Breast epithelium (tissue), 4 donors: Measurements from ENCODE around the gene METRNL. TPM values are rescaled to one million over a fixed set of nuclear protein-coding genes. Genes with fewer than 3 reads are reported as not detected.
"Not testable (repeated sequence)": the region's sequence is repeated elsewhere in the genome, so short reads cannot be mapped to it uniquely, and the experiment has no call there.

Experiments
- DNase-seq, 2 donors: peaks; one replicate each; pipeline ENCODE4 v3.0.0-alpha.2; 2019; ENCODE audit warnings: low spot score in 2 of 2
- H3K27ac ChIP-seq, 2 donors: fragments of 200-600 bp; sonication (generic) in 1 of 2; one replicate each; pipeline ENCODE4 v1.5.1; 2016 to 2019; ENCODE audit warnings: mild to moderate bottlenecking in 1 of 2
- H3K27me3 ChIP-seq, 2 donors: fragments of 200-600 bp; sonication (generic) in 1 of 2; one replicate each; pipeline versions ENCODE4 v1.5.1 to v1.6.0; 2017 to 2019; ENCODE audit warnings: control low read depth in 1 of 2, mild to moderate bottlenecking in 1 of 2
- H3K36me3 ChIP-seq: fragments of 200-600 bp; one replicate; pipeline ENCODE4 v1.5.1; 2019
- H3K4me1 ChIP-seq, 2 donors: fragments of 200-600 bp; sonication (generic); one replicate each; pipeline ENCODE4 v1.5.1; 2016 to 2019; ENCODE audit warnings: control low read depth in 1 of 2
- H3K4me3 ChIP-seq, 3 donors: fragments of 200-600 bp; sonication (generic); 1 replicate in 2 of 3; 2 replicates in 1 of 3; pipeline ENCODE4 v1.5.1; 2016 to 2019; ENCODE audit warnings: mild to moderate bottlenecking in 3 of 3, moderate library complexity in 2 of 3
- H3K9me3 ChIP-seq, 2 donors: fragments of 200-600 bp; sonication (generic) in 1 of 2; one replicate each; pipeline ENCODE4 v1.5.1; 2016 to 2019; ENCODE audit warnings: control low read depth in 1 of 2
- POLR2A ChIP-seq: fragments of 450-650 bp; IDR thresholded peaks from one replicate; pipeline ENCODE4 v1.6.1; 2016; ENCODE audit warnings: antibody characterized with exemption, mild to moderate bottlenecking, moderate library complexity
- POLR2AphosphoS5 ChIP-seq, 3 donors: sonication (generic); formaldehyde crosslinking; IDR thresholded peaks; one replicate each; pipeline ENCODE4 v1.6.1; 2017; ENCODE audit warnings: antibody characterized with exemption in 3 of 3
- intact Hi-C: fragments of 100-400 bp; cut with DNase I; formaldehyde crosslinking; loops from one replicate; pipeline ENCODE4 v1.15.1; 2023; ENCODE audit warnings: low total_unique reads
- total RNA-seq, 3 donors: library from RNA; depleted of rRNA; stranded (reverse); fragments of >200 nt; gene quantifications; one replicate each; pipeline ENCODE4 v1.1.0, GENCODE V29; 2016
- TF ChIP-seq, protein P1 (sequence below), 3 donors: fragments of 450-650 bp; IDR thresholded peaks; one replicate each; pipeline ENCODE4 v1.5.1; 2016 to 2017; ENCODE audit warnings: antibody characterized with exemption in 3 of 3, mild to moderate bottlenecking in 3 of 3, moderate library complexity in 3 of 3

METRNL gene
- total RNA-seq, 3 donors from 2014 or later = 41.6 to 102 (median 54.1) TPM

DNA sequence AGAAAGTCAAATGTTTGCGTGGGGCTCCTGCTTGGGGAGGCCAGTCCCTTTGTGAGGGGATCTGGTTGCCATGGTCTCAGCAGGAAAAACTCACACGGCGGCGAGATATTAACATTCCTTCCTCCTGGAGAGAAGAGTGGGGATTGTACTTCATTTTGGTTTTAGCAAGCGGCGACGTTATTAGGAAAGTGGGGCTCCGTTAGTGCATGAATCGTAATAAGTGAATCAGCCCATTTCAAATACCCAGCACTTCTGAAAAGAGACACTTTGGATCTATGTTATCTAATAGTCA is 41.6 kb upstream of the METRNL start:
- H3K4me1 ChIP-seq = no peaks in the 10 kb centered on the region
- H3K27ac ChIP-seq = no peak overlapping the region
- H3K9me3 ChIP-seq = no peaks in the 10 kb centered on the region
- intact Hi-C loops = no loop called here
- TF ChIP-seq, protein P1, sequence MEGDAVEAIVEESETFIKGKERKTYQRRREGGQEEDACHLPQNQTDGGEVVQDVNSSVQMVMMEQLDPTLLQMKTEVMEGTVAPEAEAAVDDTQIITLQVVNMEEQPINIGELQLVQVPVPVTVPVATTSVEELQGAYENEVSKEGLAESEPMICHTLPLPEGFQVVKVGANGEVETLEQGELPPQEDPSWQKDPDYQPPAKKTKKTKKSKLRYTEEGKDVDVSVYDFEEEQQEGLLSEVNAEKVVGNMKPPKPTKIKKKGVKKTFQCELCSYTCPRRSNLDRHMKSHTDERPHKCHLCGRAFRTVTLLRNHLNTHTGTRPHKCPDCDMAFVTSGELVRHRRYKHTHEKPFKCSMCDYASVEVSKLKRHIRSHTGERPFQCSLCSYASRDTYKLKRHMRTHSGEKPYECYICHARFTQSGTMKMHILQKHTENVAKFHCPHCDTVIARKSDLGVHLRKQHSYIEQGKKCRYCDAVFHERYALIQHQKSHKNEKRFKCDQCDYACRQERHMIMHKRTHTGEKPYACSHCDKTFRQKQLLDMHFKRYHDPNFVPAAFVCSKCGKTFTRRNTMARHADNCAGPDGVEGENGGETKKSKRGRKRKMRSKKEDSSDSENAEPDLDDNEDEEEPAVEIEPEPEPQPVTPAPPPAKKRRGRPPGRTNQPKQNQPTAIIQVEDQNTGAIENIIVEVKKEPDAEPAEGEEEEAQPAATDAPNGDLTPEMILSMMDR (IDR thresholded peaks at IDR 0.05) = no peak
- TF ChIP-seq POLR2A = no peak
- no peak overlapping the region for H3K4me3 ChIP-seq
- H3K27me3 ChIP-seq = no peaks in the 10 kb centered on the region
- no peak for DNase-seq
- no peaks in the 10 kb centered on the region for H3K36me3 ChIP-seq

DNA sequence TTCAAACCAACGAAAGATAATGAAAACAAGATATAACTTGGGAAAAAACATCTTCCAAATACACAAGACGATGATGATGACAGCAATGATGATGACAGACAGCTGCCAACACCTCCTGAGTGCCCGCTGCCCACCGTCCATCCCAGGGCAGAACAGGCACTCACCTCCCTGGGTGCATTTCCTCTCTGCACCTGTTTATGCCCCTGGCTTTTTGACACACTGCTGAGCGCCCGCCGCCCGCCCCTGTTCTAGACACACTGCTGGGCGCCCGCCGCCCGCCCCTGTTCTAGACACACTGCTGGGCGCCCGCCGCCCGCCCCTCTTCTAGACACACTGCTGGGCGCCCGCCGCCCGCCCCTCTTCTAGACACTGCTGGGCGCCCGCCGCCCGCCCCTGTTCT is 40.4 kb upstream of the METRNL start:
- H3K9me3 ChIP-seq, H3K27ac ChIP-seq, H3K27me3 ChIP-seq, H3K4me1 ChIP-seq, H3K4me3 ChIP-seq, H3K36me3 ChIP-seq, DNase-seq, intact Hi-C loops: not testable (repeated sequence)

DNA sequence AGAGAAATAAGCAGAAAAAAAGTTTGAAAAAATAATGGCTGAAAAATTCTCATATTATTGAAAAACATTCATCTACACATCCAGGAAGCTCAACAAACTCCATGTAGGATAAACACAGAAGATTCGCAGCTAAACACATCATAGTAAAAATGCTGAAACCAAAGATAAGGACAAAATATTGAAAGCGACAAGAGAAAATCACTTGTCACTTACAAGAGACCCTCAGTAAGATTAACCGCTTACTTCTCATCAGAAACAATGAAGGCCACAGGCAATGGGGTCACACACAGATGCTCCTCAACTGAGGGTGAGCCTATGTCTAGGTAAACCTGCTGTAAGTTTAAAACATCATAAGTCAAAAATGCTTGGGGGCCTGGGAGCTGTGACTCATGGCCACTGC is 38.1 kb upstream of the METRNL start:
- Histone ChIP-seq H3K4me3 (no peak overlapping the region), H3K27me3 (no peaks in the 10 kb centered on the region), H3K27ac (no peak overlapping the region), H3K36me3 (no peaks in the 10 kb centered on the region), H3K4me1 (no peaks in the 10 kb centered on the region), H3K9me3 (no peaks in the 10 kb centered on the region)
- intact Hi-C loops = no loop called here
- no peak for DNase-seq
- TF ChIP-seq, protein P1 (IDR thresholded peaks at IDR 0.05) = no peak
- TF ChIP-seq POLR2A (no peak), POLR2AphosphoS5 (IDR thresholded peaks at IDR 0.05) (no peak)

DNA sequence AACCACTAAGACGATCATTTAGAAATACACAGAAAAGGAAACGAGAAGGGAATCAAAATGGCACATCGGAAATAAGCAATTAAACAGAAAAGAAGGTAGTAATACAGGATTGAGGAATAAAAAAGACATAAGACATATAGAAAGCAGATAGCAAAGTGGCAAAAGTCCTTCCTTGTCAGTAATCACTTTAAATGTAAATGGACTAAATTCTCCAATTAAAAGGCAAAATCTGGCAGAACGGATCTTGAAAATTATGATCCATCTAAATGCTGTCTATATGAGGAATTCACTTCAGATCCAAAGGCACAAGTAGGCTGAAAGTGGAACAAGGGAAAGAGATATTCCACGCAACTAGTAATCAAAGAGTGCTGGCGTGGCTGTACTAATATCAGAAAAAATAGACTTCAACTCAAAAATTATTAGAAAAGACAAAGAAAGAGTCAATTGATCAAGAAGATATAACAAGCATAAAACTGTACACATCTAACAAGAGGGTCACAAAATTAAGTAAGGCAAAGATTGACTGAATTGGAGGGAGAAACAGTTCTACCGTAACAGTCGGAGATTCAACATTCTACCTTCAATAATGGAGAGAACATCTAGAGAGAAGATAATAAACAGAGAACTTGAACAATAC is 36.8 kb upstream of the METRNL start:
- Histone ChIP-seq H3K4me3 (no peak overlapping the region), H3K27me3 (no peaks in the 10 kb centered on the region), H3K27ac (no peak overlapping the region), H3K9me3 (no peaks in the 10 kb centered on the region), H3K36me3 (no peaks in the 10 kb centered on the region), H3K4me1 (no peaks in the 10 kb centered on the region)
- intact Hi-C loops = no loop called here
- TF ChIP-seq, protein P1 (IDR thresholded peaks at IDR 0.05) = no peak
- TF ChIP-seq POLR2AphosphoS5 (IDR thresholded peaks at IDR 0.05) (no peak), POLR2A (no peak)
- no peak for DNase-seq

DNA sequence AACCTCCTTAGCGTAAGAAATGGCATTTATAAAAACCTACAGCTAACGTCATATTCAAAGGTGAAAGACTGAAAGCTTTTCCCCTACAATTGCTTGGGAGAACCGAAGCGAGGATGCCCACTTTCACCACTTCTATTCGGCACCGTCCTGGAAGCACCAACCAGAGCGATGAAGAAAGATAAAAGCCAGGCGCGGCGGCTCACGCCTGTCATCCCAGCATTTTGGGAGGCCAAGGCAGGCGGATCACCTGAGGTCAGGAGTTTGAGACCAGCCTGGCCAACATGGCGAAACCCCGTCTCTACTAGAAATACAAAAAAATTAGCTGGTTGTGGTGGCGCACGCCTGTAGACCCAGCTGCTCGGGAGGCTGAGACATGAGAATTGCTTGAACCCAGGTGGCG is 34.9 kb upstream of the METRNL start:
- H3K4me3 ChIP-seq, H3K27me3 ChIP-seq, H3K36me3 ChIP-seq, H3K9me3 ChIP-seq, H3K4me1 ChIP-seq, intact Hi-C loops, H3K27ac ChIP-seq, DNase-seq: not testable (repeated sequence)

DNA sequence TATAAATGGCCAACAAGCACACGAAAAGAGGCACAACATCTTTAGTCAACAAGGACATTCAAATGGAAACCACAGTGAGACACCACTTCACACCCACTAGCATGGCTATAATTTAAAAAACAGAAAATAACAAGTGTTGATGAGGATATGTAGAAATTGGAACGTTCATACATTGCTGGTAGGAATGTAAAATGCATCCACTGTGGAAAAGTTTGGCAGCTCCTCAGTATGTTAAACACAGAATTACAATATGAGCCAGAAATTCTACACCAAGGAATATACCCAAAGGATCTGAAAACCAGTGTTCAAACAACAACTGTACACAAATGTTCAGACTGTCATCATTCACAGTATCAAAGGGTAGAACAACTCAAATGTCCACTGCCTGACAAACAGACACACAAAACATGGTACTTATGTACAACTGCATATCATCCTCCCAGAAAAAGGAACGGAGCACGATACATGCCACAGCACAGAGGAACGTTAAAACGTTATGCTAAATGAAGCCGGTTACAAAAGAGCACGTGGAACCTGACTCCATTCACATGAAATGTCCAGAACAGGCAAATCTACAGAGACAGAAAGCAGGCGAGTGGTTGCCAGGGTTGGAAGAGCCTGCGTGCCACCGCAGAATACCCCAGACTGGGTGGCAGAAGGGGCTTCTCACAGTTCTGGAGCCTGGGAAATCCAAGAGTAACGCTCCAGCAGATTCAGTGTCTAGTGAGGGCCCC is 32.8 kb upstream of the METRNL start:
- Histone ChIP-seq H3K27ac (no peak overlapping the region), H3K9me3 (no peaks in the 10 kb centered on the region), H3K4me1 (peaks cover 0 to 5% of the 10 kb centered on the region in 2 donors), H3K36me3 (no peaks in the 10 kb centered on the region), H3K27me3 (no peaks in the 10 kb centered on the region), H3K4me3 (no peak overlapping the region)
- intact Hi-C loops = no loop called here
- TF ChIP-seq, protein P1 (IDR thresholded peaks at IDR 0.05) = no peak
- TF ChIP-seq POLR2AphosphoS5 (IDR thresholded peaks at IDR 0.05) (no peak), POLR2A (no peak)
- no peak for DNase-seq
